Stimulated activated CD8-positive, alpha-beta memory T cell treated with anti-CD3 and anti-CD28 coated beads, Interleukin-12 subunit alpha, Interleukin-12 subunit beta, amount 100 ng/mL, for 4 hours (primary cell): Measurements from ENCODE around the gene RBM44.

Source experiments
- DNase-seq: peaks from one replicate; pipeline ENCODE4 v3.0.0-alpha.2; 2020; ENCODE audit warnings: low read depth

The RBM44 gene

GRCh38 chr2:237870126-237870525, 71.5 kb downstream of the RBM44 start:
- no peak for DNase-seq

- DNase-seq: no peak
These were observed 72.4 kb downstream of the RBM44 start for GRCh38 chr2:237870754-237871651.

- DNase-seq: no peak
These were observed 73.8 kb downstream of the RBM44 start for GRCh38 chr2:237872178-237872887.

- no peak for DNase-seq
These were observed 74.8 kb downstream of the RBM44 start for GRCh38 chr2:237873421-237873831.

DNA sequence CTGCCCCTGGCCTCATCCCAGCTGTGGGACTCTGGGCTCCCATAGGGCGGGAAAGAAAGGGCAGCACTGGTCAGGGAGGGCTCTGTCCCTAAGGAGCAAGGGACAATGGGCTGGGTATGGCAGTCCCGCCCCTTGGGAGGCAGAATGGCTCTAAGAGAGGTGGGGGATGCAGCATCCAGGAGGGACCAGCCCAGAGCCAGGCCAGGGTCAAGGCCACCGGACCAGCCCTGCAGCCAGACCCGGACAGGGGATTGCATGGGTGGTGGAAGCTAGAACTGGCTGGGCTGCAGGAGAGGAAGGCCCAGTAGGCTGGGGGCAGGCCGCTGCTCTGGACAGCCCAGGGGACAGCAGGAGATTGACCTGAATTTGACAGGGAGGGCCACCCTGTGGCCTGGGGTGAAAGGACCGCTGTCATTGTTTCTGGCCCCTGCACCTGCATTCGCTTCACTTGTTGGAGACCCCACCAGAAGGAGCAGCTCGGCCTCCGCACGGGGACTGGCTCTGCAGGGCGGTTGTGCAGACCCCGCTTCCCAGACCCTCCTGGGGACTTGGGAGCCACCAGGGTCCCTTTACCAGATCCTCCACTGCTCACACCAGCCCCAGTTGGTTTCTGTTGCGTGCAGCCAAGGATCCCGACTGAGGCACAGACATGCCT, 75.4 kb downstream of the RBM44 start:
- no peak for DNase-seq

DNA sequence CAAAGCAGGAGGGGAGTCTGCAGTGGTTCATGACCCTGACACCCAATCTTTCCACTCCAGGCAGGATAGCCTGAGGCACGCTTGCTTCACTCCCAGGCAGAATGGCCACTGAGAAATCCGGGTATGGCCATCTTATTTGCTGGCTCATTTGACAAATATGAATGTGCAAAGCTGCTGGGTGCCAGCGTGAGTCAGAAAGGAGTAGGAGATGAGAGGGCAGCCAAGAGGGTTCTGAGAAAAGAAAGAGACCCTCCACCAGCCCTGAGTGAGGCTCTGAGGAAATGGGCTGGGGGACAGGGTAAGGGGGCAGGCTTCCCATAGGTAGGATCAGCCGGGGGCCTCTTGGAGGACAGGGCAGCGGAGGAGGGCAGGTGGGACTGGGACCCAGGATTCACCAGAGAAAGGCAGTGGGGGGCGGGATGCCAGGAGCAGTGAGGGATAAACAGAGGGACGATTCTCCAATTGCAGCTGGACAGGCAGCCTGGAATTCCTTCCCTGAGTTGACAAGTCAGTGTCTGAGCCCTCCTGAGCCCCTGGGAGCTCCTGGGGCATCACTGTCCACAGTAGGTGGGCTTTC, 76.1 kb downstream of the RBM44 start:
- DNase-seq: no peak

DNA sequence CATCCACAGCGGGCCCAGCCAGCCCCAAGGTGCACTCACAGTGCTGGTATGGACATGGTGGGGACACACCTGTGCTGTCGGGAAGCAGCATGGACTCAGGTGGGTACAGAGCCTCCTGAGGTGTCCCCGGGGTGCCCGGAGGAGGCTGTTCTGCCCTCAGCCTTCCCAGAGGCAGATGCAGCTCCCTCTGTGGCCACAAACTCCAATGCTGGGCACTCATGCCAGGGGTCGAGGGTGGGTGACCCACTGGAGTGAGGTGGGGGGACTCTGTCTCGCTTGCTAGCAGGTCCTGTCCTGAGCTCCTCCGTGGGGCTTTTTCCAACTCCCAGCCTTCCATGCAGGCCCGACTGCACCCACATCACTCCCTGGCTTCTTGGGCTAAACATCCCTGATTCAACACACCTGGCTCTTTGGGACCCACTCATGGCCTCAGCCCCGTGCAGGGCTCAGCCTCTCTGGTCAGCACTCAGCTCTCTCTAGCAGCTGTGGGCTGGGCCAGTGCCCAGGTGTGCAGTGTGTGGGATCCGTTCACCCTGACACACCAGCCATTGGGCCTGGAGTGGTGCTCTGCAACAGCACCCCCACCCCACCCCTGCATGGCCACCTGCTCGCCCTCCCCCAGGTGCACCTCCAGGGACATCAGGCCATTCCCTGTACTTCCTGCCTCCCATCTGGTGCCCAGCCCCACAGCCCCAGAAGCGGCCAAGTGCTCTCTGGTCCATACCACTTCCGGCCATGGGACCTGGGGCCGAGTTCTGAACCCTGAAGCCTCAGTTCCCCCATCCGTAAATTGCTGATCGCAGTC, 76.9 kb downstream of the RBM44 start:
- no peak for DNase-seq

- no peak for DNase-seq
These were observed 77.5 kb downstream of the RBM44 start for GRCh38 chr2:237876061-237876526.

- DNase-seq: no peak
These were observed 78.0 kb downstream of the RBM44 start for GRCh38 chr2:237876532-237876931.

DNA sequence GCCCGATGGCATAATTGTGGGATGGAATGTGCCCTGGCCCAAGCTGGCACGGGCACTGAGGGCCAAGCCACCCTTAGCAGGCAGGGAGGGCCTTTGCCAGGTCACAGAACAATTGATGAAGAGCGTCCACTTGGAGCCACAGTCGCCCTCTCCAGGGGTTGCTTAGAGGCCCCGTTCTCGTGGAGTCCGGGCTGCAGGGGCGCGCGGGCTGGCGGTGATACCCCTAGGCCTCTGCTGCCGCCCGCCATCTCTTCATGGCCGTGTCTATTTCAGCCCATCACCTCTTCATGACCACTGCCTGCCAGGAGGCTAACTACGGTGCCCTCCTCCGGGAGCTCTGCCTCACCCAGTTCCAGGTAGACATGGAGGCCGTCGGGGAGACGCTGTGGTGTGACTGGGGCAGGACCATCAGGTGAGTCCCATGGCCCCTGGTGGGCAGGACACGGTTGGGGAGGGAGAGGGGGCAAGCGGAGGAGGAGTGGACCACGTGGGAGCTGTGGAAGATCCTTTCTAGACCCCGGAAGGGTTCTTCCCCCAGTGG, 78.4 kb downstream of the RBM44 start:
- DNase-seq: no peak

DNA sequence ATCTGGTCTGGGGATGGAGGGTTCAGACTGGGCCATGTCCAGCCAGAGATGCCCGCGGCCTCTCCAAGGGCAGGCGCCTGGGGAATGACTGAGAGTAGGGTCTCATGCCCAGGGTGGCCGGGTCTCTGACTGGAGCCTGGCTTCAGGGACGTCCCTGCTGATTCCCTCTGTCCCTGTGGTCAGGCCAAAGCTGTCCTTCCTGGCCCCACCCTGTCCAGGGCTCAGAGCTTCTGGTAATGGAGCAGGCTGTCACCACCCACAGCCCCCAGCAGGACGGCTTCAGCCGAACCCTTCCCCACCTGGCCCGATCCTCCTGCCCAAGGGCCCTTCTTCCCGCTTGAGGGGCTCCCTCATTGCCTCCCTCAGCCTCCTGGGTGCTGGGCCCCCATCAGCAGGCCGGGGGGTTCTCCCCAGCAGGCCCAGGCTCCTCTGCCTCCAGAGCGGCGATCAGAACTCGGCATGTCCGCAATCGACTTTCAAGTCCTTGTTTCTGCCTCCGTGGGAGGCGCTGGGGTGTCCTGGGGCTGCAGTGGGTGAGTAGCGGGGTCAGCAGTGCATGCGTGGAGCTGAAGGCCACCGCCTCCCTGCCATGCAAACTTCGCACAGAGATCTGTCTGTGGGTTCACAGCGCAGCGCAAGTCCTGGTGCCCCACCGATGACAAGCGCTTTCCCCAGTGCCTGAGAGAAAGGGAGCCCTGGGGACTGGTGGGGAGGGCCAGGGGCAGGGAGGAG, 79.2 kb downstream of the RBM44 start:
- DNase-seq: no peak

DNA sequence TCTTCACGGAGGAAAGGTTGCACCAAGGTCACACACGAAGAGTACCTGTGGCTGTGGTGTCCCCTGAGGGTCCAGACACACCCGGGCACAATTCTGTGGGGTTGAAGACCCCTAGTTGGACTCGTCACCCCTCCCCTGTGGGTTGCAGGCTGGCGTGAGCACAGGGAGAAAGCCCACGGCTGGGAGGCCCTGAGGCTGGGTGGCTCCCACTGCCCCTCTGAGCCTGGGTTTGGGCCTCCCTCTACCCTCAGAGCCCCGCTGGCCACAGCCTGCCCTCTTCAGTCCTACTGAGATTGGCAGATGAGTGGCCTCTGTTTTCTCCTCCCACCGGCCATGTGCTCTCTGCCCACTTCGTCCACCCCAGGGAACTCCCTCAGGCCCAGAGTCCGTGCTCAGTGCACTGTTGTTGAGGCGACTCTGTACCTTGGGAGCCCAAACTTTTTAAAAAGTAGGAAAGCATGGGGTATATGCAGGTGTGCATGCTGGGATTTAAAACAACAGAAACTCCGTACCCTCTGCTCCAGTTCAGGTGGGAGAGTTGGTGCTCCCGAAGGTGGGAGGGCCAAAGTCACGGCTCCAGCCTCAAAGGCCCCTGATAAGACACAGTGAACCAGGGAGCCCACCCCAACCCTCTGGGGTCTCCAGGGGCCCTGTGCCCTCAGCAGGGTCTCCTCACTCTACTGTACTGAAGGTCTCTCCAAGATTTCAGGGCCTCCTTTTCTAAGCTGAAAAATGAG, 79.9 kb downstream of the RBM44 start:
- DNase-seq: no peak

DNA sequence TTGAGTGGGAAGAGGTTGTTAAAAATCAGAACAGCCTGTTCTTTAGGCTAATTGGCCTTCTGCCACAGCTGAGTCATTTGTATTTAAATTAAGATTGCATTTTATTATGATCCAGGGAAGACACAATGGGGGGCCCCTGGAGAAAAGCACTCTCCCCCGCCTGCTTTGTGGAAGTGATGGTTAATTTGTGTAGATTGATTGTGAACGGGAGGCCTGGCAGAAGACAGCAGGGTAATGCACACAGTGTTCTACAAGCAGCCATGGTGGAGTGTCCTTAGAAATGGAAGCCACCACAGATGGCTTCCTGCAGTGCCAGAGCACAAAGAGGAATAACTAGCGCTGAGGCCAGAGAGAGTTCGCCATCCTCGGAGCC, 80.5 kb downstream of the RBM44 start:
- DNase-seq: no peak

DNA sequence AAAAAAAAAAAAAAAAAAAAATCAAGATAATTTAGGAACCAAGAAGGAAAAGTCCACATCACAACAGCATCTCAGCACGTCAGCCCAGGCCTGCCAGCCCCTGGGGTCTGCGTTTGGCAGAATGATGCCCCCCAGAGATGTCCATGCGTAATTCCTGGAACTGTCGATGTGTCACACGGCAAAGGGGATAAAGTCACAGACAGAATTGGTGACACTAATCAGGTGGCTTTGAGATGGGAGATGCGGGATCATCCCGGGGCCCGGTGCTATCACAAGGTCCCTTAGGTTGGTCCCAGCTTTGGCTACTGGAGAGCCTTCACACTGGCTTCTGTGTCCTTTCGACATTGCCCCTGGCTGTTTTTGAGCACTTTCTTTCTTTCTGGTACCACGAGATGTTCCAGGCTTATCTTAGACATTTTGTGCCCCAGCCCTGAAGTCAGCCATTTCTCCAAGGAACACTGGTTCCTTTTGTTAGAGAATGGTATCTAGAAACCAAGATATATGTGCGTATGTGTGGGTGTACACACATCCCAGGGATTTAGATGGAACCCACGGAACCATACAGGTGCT, 81.5 kb downstream of the RBM44 start:
- DNase-seq: no peak

DNA sequence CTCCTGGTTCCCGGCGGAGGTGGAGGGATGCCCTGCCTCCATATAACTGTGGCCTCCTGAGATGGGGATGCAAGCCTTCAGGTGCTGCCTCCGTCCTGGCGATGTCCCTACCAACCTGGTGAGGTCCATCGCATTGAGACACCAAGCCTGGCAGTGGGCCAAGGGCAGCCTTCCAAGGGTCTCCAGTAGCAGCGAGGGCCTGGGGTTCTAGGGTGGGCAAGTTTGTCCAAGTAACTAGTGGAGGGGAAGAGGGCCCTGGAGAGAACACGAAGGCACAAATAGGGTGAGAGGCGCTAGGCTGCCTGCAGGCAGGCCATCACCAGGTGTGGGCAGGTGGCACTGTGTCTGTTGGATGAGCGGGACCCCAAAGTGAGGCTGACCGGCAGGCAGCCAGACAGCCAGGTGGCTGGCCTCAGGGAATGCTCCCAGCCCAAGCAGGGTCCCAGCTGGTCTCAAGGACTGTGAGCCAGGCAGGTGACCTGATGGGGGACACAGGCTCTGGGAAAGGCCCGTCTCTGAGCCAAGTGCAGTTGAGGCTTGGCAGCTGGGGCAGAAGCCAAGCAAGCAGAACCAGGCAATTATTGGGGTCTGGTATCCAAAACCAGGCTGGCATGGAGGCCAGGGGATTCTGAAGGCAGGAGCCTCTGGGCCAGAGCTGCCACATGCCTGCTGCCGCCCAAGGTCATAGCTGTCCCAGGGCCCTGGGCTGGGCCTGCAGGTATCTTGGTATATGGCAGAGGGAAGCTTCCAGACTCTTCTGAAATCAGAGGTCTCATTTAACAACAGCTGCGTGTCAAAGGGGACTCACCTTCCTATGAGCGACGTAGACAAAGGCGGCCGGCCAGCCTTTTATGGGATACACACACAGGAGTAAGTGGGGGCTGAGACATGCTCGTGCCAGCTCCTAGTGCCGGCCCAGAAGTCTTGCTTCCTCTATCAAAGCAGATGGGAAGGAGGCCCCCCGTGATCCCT, 84.2 kb downstream of the RBM44 start:
- no peak for DNase-seq

DNA sequence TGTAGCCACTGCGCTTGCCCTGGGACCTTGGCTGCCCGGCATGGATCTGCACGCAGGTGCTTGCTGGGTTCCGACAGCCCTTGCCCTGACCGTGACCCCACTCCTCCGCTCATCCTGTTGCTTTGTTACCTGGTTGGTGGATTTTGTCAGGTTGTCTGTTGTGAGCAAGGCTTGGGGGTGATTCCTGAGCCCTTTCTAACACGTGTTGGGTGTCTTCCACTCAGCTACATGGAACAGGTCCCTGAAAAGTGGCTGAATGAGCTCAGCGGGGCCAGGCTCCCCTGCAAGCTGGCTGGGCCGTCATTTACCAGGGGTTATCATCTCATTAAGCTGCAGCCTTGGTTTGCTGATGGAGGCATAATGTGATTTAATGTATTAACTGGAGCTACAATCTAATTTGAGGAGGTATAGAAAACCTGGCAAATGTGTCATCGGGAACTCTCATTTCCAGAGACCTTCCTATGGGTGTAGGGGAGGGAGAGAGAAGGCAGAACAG, 85.4 kb downstream of the RBM44 start:
- DNase-seq: no peak

GRCh38 chr2:237884681-237885080, 86.1 kb downstream of the RBM44 start:
- DNase-seq: no peak
